HG03064 (cell line): Measurements from ENCODE around the gene GDNF.

ENCODE experiments used
- ATAC-seq: cut with Tn5 transposase; IDR thresholded peaks from one replicate; pipeline ENCODE4 v1.9.1; 2021; ENCODE audit warnings: low read depth; ENCODE audit not compliant: unreplicated experiment

The GDNF gene

DNA sequence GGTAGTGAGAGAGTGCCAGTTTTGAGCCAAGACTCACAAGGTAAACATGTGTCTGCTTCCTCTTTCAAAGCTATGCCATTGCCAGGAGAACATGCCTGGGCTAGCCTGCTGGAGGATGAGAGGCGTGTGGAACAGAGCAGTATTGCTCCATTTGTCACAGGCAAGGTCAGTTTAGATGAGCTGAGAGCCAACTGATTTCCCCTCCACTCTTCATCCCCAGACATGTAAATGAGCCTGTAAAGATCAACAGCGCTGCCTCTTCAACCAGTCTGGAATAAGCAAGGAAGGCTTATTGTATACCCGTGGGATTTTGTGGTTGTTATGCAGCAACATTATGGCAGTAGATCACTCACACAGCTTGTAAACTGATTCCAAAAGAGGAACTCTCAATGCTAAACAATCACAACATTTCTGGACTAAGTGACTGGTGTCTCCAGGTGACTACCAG is 8.2 kb upstream of the GDNF start:
- ATAC-seq, result no peak

DNA sequence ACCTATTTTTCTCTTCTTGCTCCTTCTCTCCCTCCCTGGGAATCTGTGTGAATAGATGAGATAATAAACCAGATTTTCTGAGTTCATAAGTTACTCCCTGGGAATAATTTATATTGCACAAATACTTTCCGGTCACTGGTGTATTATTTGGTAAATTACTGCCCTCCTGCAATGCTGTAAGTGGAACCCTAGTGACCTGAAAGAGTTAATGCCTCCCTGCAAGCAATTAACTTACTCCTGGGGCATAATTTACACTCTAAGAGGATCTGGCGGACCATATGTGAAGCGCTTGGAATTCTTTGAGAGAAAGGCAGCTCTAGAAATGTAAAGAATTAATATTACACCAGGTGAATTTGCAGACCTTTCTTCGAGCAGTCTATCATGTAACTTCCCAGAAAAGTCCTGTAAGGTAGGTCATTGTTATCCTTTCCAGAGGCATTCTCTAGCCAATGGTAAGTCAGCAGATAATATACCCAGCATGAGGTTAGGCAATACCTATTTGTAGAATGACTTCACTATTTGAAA is 7.0 kb upstream of the GDNF start:
- no peak for ATAC-seq

DNA sequence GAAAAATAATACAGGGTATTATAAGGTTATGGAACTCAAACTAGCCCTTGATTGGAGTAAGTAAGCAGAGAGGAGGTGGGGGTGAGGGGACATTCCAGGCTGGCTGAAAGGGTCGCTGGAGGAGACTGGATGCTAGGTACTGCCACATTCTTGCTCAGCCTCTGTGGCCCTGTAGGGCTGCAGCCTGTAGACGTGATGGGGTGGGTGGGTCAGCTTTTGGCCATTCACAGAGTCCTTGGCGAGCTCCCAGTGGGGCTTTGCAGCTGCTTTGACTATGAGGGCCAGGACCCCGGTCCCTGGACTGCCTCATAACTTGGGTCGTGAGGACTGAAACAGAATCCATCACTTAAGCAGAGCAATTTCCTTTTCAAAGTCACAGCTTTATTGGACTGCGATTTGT is 4.2 kb upstream of the GDNF start:
- no peak for ATAC-seq

DNA sequence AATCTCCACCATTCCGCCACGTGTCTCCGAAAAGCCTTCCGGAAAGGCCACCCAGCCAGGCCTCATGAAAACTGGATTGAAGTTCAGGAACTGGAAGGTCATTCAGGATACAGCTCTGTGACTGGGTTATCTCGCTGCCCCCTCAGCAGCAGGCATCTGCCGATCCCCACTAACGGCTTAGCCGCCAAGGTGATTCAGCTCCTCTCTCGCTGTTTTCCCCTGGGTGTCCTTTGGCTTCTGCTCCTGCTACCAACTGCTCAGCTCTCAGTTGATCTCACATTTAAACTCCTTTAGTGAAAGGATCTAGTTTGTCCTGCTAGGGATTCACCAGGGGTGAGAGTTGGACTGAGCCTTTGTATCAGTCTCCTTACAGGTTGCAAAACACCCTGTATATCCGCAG is 2.2 kb upstream of the GDNF start:
- no peak for ATAC-seq

DNA sequence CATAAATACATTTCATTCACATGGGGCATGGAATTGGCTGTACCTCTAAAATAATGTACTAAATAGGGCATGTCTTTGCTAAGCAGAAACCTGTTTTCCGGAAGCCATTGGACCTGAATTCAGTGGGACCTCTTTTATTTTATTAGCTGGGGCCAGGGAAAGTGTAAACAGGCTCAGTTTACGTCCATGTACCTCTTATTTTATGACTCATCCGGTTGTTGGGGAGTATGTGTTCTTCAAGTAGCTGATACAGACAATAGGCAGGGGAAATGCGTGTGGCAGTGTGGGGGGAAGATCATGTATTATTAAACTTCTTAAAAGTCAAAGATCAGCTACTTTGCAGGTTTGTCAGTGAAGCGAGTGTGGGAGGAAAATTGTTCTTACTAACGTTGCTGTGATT is 1.4 kb upstream of the GDNF start:
- ATAC-seq, result no peak

DNA sequence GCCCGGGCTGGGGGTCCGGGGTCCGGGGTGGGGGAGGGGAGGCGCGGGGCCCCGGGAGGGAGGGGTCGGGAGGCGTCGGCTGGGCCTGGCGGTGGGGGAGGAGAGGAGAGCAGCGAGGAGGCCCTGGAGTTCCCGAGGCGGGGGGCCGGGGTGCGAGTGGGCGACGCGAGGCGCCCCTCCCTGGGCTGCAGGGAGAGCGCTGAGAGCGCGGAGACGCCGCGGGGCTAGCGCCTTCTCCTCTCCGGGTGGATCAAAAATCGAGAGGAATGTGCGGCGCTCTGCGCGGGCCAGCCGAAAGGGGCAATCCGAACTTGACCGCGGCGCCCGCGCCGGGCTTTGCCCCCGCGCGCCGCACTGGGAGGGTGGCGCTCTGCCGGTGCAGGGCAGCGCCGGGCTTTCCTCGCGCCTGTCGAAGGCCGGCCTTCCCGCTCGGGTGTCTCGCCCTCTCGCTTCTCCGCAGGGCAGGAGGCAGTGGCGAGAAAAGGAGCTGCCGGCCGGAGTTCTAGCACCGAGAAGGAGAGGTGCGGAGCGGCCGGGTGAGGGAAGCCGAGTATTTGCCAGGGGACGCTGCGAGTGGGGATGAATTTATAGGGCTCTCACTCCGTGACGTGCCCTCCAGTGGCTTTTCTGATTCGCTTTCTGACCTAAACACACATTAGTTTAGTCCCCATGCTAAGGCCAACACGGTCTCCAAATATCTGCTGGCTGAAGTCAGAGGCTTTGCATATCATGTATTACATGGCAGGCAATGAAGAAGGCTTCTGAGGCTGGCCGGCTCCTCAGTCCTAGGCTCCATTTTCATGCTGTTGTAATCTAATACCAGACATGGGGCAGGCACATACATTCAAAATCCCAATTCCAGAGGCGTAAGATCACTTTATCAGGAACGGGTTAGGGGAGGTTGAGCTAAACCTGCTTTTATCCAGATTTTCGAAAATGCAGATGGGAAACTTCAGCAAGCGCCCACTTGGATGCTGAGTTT is 503 bp upstream of the GDNF start:
- ATAC-seq, result no peak

DNA sequence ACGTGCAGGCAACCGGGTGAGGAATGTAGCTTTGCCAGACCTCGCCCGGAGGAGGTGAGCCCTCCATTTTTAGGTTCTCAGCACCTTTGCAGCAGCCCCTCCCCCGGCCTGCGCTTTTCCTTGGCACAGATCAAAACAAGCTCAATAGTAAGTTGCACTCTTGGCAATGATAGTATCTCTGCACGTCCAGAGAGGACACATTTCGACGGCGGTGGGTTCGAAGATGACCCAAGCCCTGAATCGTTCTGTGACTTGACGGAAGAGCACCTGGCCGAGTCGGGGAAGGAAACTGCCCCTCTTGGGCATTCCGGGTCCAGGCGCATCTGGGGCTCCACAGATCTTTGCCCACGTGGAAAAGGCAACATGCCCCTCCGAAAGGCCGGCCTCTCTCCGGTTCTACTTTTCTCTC is 904 bp downstream of the GDNF start:
- no peak for ATAC-seq

DNA sequence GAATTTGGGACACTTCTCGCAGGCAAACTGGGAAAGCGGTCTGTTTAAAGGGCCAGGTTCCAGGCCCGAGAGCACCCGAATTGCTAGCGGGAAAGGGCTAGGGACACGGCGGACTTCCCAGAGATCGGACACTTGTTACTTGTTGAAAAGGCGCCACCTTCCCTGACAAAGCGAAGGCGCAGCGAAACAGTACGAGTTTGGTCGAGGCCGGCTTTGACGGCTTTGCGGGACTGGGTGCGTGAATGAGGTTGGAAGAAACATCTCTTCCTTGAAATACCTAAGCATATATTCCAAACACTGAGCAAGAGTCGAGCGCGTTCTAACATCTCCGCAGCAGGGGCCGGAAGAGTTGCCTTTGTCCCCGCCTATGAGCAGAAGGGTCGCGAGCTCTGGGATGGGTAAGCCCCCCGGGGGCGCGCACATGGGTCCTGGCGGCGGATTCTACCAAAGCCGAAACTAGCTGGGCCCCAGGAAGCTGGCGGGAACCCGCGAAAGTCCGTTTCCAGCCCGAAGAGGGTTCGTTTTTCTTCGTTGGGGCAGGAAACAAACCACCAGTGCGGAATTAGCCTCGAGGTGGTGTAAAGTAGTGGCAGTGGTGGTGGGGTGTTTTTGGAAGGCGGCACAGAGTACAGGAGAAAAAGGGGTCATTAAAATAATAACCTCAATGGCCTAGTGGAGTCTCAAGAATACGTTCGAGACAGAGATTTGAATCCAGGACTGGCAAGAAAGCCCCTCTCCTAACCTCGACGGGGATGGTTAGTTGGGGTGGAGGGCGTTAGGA is 1.5 kb downstream of the GDNF start:
- ATAC-seq, result no peak

DNA sequence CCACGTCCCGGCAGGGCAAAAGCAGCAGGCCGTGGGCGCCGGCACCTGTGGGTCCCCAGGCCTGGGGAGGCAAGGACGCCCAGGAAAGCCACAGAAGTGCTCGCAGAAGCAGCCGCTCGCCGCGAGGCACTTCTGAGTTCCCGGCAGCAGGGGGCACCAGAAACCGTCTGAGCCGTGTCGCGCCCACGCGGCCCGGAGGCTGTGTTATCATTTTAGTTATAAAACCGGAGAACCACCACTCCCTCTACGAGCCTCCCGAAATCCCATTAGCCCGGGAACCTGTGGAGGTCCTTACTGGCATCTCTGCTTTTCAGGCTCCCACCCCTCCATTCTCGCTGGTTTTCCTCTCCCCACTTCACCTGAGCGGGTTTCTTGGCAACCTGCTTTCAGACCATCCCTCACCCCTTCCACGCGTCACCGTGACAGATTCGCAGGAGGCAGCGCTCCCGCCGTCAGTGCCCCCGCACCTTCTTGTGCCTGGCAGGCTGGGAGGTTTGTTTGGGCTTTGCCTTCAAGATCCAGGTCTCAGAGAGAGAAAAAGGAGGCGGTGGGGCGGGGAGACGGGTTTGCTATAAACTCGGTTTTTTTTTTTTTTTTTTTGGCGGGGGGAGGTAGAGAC is 2.3 kb downstream of the GDNF start:
- no peak for ATAC-seq

DNA sequence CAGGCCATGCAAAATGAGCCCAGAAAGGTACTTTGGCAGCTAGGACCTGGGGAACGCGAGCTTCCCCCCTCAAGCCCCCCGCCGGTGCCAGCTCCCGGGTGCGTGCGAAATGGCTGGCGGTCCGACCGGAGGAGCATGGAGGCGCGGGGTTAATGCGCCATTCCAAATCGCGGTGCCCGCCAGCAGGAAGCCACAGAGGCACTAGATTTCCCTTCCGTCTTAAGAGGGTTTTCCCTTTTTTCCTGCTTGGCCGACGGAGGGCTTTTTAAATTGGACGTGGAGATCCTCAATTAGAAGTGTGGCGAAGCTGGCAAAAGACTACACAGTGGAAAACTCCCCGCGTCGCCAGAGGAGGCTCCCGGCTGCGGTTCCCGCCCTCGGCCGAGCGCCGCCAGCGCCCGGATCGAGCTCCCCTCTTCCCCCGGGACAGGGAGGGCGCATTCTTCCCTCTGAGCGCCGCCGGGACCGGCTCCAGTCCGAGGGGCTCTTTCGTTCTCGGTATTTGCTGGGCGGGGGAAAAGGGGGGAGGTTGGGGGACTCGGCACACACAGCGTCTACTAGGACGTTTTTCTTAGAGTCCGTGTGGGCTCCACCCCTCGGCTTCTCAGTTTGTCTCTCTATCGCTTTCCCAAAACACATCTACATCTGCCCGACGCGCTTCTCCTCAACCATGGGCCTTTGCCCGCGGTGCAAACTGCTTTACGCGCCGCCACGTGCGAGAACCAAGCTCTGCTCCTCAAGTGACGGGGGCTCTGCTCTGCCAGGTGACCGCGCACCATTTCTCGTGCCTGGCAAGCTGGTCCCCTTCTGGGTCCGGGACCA is 3.0 kb downstream of the GDNF start:
- ATAC-seq, result no peak

DNA sequence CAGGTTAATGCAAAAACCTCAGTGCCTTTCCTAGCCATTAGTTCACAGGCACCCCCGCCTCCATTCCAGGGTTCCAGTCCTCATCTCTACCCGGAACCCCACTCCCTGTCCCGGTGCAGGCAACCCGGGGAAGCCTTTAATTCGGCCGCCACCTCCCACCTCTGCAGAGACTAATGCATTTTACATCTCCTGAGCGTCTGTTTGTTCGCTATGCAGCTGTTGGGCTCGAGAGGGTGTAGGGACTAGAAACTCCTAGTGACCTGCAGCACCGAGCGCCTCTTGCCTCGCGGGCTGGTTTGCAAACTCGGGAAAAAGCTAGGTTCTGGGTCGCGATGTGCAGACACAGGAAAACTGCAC is 3.6 kb downstream of the GDNF start:
- ATAC-seq, result no peak

DNA sequence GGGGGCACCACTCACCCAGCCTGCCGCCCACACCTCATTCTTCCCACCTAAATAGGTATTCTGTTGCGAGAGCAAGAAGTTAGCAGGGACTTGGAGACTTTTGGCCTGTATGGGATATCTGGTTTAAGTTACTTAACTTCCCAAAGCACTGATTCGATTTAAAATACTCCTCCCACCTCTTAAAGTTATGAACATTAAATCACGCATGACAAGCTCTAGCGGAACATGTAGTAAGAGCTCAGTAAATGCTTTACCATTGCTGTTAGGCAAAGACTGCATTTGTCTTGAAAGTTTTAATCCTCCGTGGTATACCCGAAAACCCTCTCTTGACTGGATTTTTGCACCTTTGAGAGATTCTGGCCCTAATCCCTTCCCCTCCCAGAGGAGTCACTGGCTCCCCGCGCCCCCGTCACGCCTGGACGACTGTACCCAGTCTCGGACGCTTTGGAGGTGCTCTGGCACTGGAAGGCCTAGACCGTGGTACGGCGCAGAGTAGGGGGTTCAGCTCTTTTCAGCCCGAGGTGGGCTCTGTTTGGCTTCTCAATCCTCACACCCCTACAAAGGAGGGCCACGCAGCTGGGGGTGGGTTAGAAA is 4.4 kb downstream of the GDNF start:
- no peak for ATAC-seq

DNA sequence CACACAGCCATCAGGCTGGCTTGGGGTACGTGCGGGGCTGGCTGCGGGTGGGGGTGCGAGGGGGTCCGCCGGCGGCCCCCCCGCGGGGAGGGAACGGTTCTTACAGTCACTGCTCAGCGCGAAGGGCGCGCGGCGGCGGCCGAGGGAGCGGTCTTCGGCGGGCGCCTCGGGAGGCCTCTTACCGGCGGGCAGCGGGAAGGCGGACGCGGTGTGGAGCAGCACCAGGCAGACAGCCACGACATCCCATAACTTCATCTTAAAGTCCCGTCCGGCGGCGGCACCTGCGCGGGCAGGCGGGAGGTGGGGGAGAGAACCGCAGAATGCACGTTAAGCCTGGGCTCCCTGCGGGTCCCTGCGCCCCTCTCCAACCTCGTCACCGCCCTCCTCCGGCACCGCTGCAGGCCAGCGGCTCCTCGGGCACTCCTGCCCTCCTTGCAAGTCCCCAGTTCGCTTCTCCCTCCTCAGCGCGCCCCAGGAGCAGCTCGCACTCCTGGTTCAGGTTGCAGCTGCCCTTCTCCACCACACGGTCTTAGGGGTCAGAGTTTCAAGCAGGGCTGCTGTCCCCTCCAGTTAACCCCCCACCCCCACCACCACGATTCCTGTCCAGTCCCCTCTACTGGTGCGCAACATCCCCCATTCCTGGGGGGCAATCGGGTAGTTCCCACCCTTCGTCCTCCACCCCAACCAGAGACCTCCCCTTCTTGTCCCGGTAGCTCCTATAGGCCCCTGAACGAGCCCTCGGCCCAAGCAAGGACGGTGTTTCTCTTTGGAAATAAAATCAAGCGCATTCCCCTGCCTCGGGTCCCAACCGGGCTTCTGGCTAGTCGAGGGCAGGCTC is 5.1 kb downstream of the GDNF start:
- no peak for ATAC-seq

DNA sequence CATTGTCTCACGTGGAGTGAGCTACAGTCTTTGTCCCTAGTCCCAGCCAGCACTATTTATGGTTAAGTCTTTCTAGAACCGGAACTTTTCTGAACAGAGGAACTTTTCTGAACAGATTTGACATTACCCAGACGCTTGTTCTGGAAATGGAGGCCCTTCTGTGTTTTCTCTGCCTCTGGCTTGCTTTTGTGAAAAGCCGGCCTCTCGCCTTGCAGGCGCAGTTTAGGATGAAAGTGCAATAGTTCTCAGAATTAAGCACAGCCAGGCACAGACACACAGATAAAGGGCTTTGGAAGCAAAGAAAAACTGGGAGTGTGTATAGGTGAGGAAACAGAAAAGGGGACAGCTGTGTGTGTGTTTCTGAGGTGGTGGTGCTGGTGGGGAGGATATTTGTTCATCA is 5.9 kb downstream of the GDNF start:
- ATAC-seq, result no peak

DNA sequence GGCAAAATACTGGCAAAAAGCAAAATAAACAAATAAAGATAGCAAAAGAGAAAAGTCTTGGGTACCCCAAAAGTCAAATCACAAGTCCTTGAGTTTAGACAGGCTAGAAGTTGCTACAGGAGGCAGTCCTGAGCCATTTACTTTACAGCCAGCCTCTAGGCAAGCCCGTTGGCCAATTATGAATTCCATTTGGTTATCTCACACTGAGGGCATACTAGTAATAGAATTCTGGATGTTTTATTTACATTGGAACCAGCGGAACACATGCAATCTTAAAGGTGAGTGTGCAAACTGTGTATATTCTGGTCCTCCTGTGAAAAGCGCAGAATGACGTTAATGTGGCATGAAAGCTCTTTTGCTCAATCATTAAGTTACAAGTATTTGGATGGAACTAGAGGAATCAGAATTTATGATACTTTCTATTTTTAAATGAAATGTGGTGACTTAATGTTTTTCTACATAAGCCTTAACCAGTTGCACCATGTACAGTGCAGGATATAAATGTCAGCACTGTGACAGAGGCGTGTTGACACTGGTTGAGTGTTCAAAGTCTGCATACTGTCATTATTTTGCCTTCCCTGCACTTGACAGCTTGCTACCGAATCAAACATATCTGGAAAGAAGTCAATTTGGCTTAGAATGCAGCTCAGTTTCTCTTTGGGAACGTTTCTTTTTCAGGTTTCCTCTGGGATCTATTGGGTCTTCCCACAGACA is 7.9 kb downstream of the GDNF start:
- ATAC-seq, result no peak

DNA sequence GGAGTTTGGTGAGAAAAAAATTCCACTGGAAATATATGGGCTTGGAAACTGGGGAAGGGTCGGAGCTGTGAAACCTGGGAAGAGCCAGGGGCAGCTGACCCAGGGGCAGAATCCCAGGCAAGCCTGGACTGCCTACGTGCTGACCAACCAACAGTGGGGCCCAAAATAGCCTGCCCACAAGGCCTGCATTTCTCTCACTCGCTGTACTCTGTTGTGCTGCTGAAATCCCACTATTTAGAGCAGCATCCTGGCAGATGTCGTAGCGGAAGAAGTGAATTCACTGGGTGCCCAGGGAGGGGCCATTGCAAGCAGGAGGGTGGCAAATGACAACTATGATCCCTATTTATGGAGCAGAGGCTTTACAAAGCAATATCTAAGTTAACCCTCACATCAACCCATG is 9.5 kb downstream of the GDNF start:
- ATAC-seq, result no peak

DNA sequence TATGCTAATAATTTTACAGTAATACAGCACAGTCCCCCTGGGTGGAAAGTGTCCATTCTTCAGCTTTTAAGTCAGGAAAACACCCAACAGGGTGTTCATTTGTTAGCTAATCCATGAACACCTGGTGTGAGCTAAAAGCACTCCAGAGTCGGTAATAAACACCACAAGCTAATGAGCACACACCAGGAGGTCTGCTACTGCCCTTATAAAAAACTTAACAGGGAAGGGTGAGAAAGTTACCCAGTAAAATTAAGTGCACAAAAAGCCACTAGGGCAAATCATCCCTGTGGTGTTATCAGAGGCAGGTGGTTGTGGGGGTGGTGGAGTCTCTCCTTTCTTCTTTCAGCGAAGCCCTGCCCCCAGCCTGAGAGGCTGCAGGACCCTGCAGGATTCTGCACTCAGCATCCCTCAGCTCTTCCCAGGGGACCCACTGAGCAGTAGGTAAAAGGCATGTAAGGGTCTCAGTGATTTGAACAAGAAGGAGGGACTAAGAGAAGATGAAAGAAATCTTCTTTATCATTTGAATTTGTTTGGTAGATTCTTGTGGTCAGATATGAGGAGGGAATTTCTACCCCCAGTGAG is 14.4 kb downstream of the GDNF start:
- no peak for ATAC-seq
